H9 (cell line): ENCODE results near the gene ADAMTS8. TPM values are rescaled to one million over a fixed set of nuclear protein-coding genes. Genes with fewer than 3 reads are reported as not detected.

ENCODE experiments used
- DNase-seq: peaks from one replicate; pipeline ENCODE4 v3.0.0-alpha.2; 2017
- H2AFZ ChIP-seq: one replicate; pipeline ENCODE4 v1.6.1; 2013; ENCODE audit warnings: mild to moderate bottlenecking, low read length, control low read depth, moderate library complexity
- H2AK5ac ChIP-seq: 2 replicates; pipeline ENCODE4 v1.6.1; 2013; ENCODE audit warnings: low read length, control low read depth, mixed read lengths; ENCODE audit not compliant: insufficient read length
- H2BK120ac ChIP-seq: one replicate; pipeline ENCODE4 v1.6.1; 2013; ENCODE audit warnings: low read depth, mild to moderate bottlenecking, low read length, control low read depth, inconsistent platforms; ENCODE audit not compliant: poor library complexity, severe bottlenecking
- H2BK12ac ChIP-seq: 2 replicates; pipeline ENCODE4 v1.6.1; 2013; ENCODE audit warnings: low read length, control low read depth, mixed read lengths, low read depth; ENCODE audit not compliant: insufficient read length
- H2BK15ac ChIP-seq: 2 replicates; pipeline ENCODE4 v1.6.1; 2013; ENCODE audit warnings: low read depth, low read length, control low read depth
- H2BK20ac ChIP-seq: one replicate; pipeline ENCODE4 v1.6.1; 2013; ENCODE audit warnings: low read depth, mild to moderate bottlenecking, low read length, control low read depth, inconsistent platforms; ENCODE audit not compliant: poor library complexity, severe bottlenecking
- H2BK5ac ChIP-seq: 2 replicates; pipeline ENCODE4 v1.6.1; 2013; ENCODE audit warnings: low read length, control low read depth, mixed read lengths; ENCODE audit not compliant: insufficient read length
- H3K14ac ChIP-seq: 2 replicates; pipeline ENCODE4 v1.6.1; 2013; ENCODE audit warnings: low read length, control low read depth; ENCODE audit not compliant: insufficient read depth
- H3K18ac ChIP-seq: 2 replicates; pipeline ENCODE4 v1.6.1; 2013; ENCODE audit warnings: low read depth, mild to moderate bottlenecking, mixed read lengths, low read length, control low read depth; ENCODE audit not compliant: insufficient read length
- H3K23ac ChIP-seq: 2 replicates; pipeline ENCODE4 v1.6.1; 2013; ENCODE audit warnings: low read length, control low read depth, mixed read lengths, low read depth; ENCODE audit not compliant: insufficient read length
- H3K23me2 ChIP-seq: 2 replicates; pipeline ENCODE4 v1.6.1; 2013; ENCODE audit warnings: low read depth, mild to moderate bottlenecking, mixed read lengths, low read length, control low read depth; ENCODE audit not compliant: insufficient read length, poor library complexity, severe bottlenecking
- H3K27ac ChIP-seq: 2 replicates; pipeline ENCODE4 v1.5.1; 2013; ENCODE audit warnings: low read length, control low read depth, mixed read lengths, low read depth; ENCODE audit not compliant: insufficient read length
- H3K27me3 ChIP-seq: 2 replicates; pipeline ENCODE4 v1.6.1; 2013; ENCODE audit warnings: low read length, control low read depth, inconsistent platforms; ENCODE audit not compliant: insufficient read depth
- H3K4ac ChIP-seq: 2 replicates; pipeline ENCODE4 v1.6.1; 2013; ENCODE audit warnings: low read depth, mild to moderate bottlenecking, control low read depth, inconsistent platforms, low read length, moderate library complexity
- H3K4me1 ChIP-seq: 2 replicates; pipeline ENCODE4 v1.6.1; 2013; ENCODE audit warnings: low read length, control low read depth, inconsistent platforms; ENCODE audit not compliant: insufficient read depth
- H3K4me2 ChIP-seq: 2 replicates; pipeline ENCODE4 v1.6.1; 2013; ENCODE audit warnings: low read length, control low read depth, mixed read lengths; ENCODE audit not compliant: insufficient read length, insufficient read depth
- H3K56ac ChIP-seq: 2 replicates; pipeline ENCODE4 v1.6.1; 2013; ENCODE audit warnings: low read depth, mild to moderate bottlenecking, mixed read lengths, low read length, control low read depth; ENCODE audit not compliant: insufficient read length
- H3K79me1 ChIP-seq: 2 replicates; pipeline ENCODE4 v1.6.1; 2013; ENCODE audit warnings: low read depth, mild to moderate bottlenecking, moderate library complexity, low read length, control low read depth, inconsistent platforms; ENCODE audit not compliant: insufficient read depth, poor library complexity, severe bottlenecking
- H3K79me2 ChIP-seq: 2 replicates; pipeline ENCODE4 v1.6.1; 2013; ENCODE audit warnings: low read length, control low read depth, inconsistent platforms; ENCODE audit not compliant: insufficient read depth
- H3K9ac ChIP-seq: 2 replicates; pipeline ENCODE4 v1.6.1; 2013; ENCODE audit warnings: low read length, control low read depth, mixed read lengths; ENCODE audit not compliant: insufficient read length; ENCODE audit errors: extremely low read depth
- H3K9me3 ChIP-seq: one replicate; pipeline ENCODE4 v1.6.1; 2013; ENCODE audit warnings: low read depth, low read length, inconsistent platforms; ENCODE audit not compliant: control insufficient read depth
- H3T11ph ChIP-seq: one replicate; pipeline ENCODE4 v1.6.1; 2013; ENCODE audit warnings: mild to moderate bottlenecking, low read length, control low read depth, inconsistent platforms
- H4K20me1 ChIP-seq: one replicate; pipeline ENCODE4 v1.6.1; 2013; ENCODE audit not compliant: control insufficient read depth, insufficient read length, insufficient read depth
- H4K5ac ChIP-seq: 2 replicates; pipeline ENCODE4 v1.6.1; 2013; ENCODE audit warnings: low read depth, mild to moderate bottlenecking, mixed read lengths, low read length, control low read depth; ENCODE audit not compliant: insufficient read length
- H4K8ac ChIP-seq: replicated peaks from 2 replicates; pipeline ENCODE4 v1.6.1; 2013; ENCODE audit warnings: low read length, control low read depth, mixed read lengths, low read depth; ENCODE audit not compliant: insufficient read length
- H4K91ac ChIP-seq: 2 replicates; pipeline ENCODE4 v1.6.1; 2013; ENCODE audit warnings: low read depth, mild to moderate bottlenecking, moderate library complexity, mixed read lengths, low read length, control low read depth; ENCODE audit not compliant: insufficient read length
- H3K27ac Mint-ChIP-seq, 3 experiments: 2 replicates in 2 of 3; 3 replicates in 1 of 3; pipeline ENCODE4 v1.8.0; 2020 to 2021; ENCODE audit warnings: mixed read lengths in 3 of 3, mild to moderate bottlenecking in 1 of 3, moderate library complexity in 1 of 3
- H3K27me3 Mint-ChIP-seq: 2 replicates; pipeline ENCODE4 v1.8.0; 2021; ENCODE audit warnings: low read depth, mild to moderate bottlenecking, moderate library complexity, mixed read lengths
- H3K36me3 Mint-ChIP-seq, 3 experiments: 2 replicates in 2 of 3; 3 replicates in 1 of 3; pipeline ENCODE4 v1.8.0; 2020 to 2021; ENCODE audit warnings: low read depth in 3 of 3, mixed read lengths in 3 of 3; ENCODE audit not compliant: insufficient read depth in 1 of 3
- H3K4me1 Mint-ChIP-seq, 2 experiments: 2 replicates each; pipeline ENCODE4 v1.8.0; 2020; ENCODE audit warnings: mixed read lengths in 2 of 2
- H3K4me3 Mint-ChIP-seq, 2 experiments: 2 replicates in 1 of 2; 3 replicates in 1 of 2; pipeline ENCODE4 v1.8.0; 2020 to 2021; ENCODE audit warnings: mild to moderate bottlenecking in 2 of 2, mixed read lengths in 2 of 2, moderate library complexity in 1 of 2
- H3K9me3 Mint-ChIP-seq, 2 experiments: 2 replicates in 1 of 2; 3 replicates in 1 of 2; pipeline ENCODE4 v1.8.0; 2020; ENCODE audit warnings: mild to moderate bottlenecking in 2 of 2, mixed read lengths in 2 of 2, moderate library complexity in 1 of 2
- WGBS: extraction: QIAGEN DNeasy Blood & Tissue Kit; methylation state at CpG from one replicate; pipeline ENCODE4 v1.1.7; 2013; ENCODE audit warnings: missing lambda C conversion rate, low lambda C conversion rate, mixed read lengths; ENCODE audit not compliant: insufficient read length; ENCODE audit errors: extremely low coverage; 5-methylcytosine and 5-hydroxymethylcytosine counted together
- total RNA-seq: library from RNA; stranded (reverse); gene quantifications from 2 replicates; pipeline ENCODE4 v1.2.1, GENCODE V29; 2021
- TF ChIP-seq, protein P1 (sequence below): fragments of 200-600 bp; sonication (generic); conservative IDR thresholded peaks from 3 replicates; pipeline ENCODE4 v1.8.0; 2021; ENCODE audit warnings: antibody characterized with exemption, mild to moderate bottlenecking

The ADAMTS8 gene
- total RNA-seq, 1 experiment from 2014 or later = 5.0 TPM

DNA sequence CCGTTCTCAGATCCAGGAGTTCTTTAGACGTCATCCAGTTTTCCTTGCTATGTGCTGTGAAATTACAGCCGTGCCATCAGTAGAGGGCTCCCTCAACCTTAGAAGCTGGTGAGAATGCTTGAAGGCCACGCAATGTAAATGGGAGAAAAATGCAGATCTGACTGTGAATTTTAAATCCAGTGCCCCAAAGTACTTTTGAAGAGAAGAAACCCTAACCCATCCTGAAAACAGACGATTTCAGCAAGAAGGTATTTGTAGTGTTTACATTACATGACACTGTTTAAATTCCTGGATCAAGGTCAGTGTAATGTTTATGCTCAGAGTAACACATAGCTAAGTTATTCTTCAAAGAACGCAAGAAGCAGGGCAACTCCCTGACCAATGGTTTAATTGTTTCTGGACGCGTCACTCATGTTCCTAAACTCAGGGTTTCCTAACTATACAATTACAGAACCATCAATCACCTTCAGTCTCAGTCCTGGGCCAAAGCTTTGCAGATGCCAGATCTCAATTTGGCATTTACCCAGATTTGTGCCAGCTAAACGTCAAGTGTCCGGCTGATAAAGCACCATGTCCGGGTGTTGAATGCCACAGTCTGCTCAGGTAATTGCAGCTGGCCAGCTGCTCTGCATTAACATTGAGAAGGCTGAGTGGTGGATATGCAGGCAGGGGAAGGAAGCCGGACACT lies 38.2 kb downstream of the ADAMTS8 start:
- Histone ChIP-seq H3K27me3 (no peaks in the 10 kb centered on the region), H3K79me1 (no peaks in the 10 kb centered on the region), H3K27ac (no peak overlapping the region), H4K20me1 (no peaks in the 10 kb centered on the region), H4K5ac (no peak overlapping the region), H3K14ac (no peak overlapping the region), H3K4me2 (no peak overlapping the region), H3K4ac (no peak overlapping the region), H4K91ac (no peak overlapping the region), H3K4me1 (peaks cover 5% of the 10 kb centered on the region; the same call in 1 of the 2 replicates), H3K9ac (no peak overlapping the region), H3K79me2 (no peaks in the 10 kb centered on the region), H3T11ph (no peak overlapping the region), H2BK120ac (no peak overlapping the region), H2BK12ac (no peak overlapping the region), H2BK5ac (no peak overlapping the region), H4K8ac (no peak overlapping the region), H2BK15ac (no peak overlapping the region), H3K18ac (no peak overlapping the region), H3K9me3 (no peaks in the 10 kb centered on the region), H2AFZ (no peak overlapping the region), H2BK20ac (no peak overlapping the region), H3K23ac (no peak overlapping the region), H3K23me2 (no peaks in the 10 kb centered on the region), H2AK5ac (no peak overlapping the region), H3K56ac (no peak overlapping the region)
- Mint-ChIP-seq H3K4me3 (no peak overlapping the region), H3K27me3 (peaks cover 13% of the 10 kb centered on the region), H3K9me3 (peaks cover 0 to under 1% of the 10 kb centered on the region in 2 experiments; a peak in 2 of 5 replicates), H3K36me3 (0 out of 7 replicates have a peak, but pooled peaks cover 0 to 3% (median 0%) of the 10 kb centered on the region in 3 experiments), H3K4me1 (peaks cover 27 to 45% of the 10 kb centered on the region in 2 experiments), H3K27ac (no peak overlapping the region)
- no peak for DNase-seq
- TF ChIP-seq, protein P1, sequence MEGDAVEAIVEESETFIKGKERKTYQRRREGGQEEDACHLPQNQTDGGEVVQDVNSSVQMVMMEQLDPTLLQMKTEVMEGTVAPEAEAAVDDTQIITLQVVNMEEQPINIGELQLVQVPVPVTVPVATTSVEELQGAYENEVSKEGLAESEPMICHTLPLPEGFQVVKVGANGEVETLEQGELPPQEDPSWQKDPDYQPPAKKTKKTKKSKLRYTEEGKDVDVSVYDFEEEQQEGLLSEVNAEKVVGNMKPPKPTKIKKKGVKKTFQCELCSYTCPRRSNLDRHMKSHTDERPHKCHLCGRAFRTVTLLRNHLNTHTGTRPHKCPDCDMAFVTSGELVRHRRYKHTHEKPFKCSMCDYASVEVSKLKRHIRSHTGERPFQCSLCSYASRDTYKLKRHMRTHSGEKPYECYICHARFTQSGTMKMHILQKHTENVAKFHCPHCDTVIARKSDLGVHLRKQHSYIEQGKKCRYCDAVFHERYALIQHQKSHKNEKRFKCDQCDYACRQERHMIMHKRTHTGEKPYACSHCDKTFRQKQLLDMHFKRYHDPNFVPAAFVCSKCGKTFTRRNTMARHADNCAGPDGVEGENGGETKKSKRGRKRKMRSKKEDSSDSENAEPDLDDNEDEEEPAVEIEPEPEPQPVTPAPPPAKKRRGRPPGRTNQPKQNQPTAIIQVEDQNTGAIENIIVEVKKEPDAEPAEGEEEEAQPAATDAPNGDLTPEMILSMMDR = peak; percentile 56
- no CpG with 5 or more reads among the region's 12 CpGs for WGBS
